ENCODE measurements around the gene ARPIN.
"Not testable (repeated sequence)": the region's sequence is repeated elsewhere in the genome, so short reads cannot be mapped to it uniquely, and the experiment has no call there.

ARPIN gene

DNA sequence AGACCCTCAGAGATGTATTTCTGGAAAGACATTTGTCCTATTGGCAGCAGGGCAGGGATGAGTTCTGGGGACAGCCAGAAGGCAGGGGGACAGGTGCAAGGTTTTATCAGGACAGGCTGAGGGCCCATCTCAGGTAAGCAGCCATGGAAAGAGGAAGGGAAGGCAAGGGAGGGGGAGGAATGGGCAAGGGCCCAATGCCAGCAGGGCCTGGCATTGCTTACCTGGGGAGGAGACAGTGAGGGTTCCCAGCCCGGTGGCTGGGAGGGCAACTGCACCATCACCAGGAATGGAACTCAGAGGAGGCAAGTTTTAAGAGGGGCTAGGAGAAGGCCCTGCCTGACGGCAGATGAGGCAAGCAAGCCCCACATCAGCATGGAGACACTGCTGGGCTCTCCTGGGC, 3.1 kb downstream of the ARPIN start:
- peak in 1 of 2 experiments; percentile 1 for DNase-seq

DNA sequence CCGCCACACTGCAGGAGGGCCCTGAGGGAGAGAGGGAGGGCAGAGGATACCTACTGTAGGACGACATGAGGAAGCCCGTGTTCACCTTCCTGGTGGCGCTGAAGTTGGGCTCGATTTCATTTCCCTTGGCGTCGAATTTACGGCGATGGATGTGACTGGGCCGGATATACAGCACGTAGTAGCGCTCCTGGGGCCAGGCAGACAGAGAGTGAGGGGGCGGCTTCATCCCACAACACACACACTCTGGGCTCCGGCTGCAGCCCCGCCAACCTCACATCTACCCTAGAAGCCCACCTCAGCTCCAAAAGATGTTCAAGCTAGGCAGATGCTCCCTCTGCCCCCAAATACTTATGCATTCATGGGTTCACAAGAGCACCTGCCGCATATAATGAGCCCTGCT, 4.5 kb downstream of the ARPIN start:
- DNase-seq = no peak

DNA sequence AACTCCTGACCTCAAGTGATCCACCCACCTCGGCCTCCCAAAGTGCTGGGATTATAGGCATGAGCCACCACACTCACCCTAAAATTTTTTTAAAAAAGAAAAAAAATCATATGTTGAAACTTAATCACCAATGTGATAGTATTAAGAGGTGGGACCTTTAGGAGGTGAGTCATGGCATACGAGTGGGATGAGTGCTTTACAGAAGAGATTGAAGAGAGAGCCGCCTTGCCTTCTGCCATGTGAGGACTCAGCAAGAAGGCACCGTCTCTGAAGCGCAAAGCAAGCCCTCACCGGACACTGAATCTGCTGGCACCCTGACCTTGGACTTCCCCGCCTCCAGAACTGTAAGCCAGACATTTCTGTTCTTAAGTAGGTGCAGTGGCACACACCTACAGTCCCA, 5.5 kb downstream of the ARPIN start:
- no peak for DNase-seq

DNA sequence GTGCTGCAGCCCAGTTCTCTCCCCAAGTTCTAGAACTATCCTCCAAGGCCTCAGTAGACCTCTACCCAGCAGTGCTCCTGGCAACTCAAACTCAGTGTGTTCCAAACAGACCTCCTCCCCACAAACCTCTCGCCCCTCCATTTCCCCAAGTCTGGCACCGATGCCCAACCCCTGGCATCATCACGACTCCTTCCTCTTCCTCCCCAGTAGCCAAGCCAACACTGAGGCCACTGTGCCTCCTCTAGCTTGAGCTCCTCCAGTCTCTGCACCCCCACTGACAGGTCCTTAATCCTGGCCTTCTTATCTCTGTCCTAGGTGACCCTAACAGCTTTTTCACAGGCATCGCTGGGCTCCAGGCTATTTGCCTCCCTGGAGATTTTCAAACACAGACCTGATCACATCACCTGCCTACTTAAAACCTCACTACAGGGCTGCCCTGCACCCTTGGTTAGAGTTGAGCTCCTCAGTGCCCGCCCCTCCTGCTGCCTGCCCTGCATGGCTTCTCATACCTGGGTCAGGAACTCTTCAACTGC, 6.8 kb downstream of the ARPIN start:
- no peak for DNase-seq

DNA sequence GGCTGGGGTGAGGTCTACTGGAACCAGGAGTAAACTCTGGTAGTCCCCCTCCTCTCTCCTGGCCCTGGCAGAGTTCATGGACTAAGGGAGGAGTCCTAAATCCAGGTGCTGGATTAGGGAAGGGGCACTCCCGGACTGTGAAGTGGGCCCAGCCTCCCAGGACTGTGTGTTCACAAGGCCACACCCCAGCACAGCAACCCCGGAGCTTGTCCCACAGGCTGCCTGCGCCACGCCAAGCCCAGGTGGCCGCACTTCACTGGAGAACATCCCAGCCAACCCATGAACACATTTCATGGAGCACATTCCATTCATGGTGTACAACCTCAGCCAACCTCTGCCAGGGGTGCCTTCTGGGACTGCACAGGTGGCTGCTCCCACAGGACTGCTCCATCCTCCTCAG, 8.2 kb downstream of the ARPIN start:
- DNase-seq = no peak

DNA sequence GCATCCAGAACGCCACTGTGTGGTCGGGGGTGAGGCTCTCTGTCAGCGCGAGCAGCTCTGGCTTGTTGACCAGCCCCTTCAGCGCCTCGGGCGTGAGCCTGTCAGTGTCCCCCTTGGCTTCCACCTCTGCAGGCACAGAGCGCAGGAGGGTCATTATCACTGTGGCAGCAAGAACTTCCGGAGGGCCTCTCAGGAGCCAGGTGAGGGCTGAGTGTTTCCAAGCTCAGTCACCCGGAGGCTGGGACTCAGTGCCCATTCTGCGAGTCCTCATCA, 9.0 kb downstream of the ARPIN start:
- no peak for DNase-seq

DNA sequence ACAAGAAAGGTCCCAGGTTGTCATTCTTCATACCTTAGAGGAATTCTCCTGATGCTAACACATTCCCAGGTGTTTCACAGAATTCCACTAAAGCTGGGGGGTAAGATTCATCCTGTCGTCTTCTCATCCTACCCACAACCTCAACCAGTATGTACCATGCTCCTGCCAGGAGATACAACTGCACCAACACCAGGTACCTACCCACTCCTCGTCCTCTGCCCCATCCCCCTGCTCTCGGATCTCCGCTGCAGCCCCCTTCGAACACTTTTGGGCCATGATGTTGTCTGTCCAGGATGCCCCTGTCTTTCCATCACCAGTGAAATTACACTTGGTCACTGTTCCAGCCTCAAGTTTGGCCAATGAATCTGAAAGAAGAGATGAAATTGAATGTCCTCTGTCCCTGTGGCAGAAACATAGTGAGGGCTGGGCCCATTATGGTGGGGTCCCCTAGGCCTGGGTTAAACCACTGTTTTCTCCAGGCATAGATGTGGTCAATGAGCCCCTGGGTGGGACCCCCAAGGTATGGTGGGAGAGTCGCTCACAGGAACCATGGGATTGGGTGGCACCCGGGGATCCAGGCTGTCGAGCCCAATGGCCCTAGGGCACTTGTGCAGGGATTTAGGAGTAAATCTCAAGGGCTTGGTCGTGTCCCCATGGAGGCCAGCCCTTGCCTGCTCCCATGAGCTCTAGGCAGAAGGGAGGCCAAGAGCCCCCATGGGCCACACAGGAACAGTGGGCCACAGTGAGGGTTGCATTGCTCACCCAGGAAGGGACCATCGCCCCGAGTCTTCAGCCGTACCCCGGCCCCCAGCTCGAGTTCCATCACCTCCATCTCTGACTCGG, 9.5 kb downstream of the ARPIN start:
- DNase-seq = no peak

DNA sequence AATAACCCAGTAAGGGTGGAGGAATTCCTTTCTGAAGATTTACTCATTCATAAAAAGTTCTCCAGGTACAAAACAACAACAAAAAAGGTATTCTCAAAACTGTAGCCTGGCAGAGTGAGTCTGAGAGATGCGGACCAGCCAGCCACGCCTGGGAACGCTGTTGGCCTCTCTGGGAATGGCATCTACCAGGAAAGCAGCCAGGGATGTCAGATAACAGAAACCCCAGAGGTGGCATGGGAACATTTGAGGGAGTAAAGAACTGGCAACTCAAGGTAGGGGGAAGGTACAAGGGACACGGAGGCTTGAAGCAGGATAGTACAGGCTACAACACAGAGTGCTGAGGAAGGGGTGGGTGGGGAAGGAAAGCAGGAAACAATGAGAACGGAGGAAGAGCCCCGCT, 11.9 kb downstream of the ARPIN start:
- no peak for DNase-seq

DNA sequence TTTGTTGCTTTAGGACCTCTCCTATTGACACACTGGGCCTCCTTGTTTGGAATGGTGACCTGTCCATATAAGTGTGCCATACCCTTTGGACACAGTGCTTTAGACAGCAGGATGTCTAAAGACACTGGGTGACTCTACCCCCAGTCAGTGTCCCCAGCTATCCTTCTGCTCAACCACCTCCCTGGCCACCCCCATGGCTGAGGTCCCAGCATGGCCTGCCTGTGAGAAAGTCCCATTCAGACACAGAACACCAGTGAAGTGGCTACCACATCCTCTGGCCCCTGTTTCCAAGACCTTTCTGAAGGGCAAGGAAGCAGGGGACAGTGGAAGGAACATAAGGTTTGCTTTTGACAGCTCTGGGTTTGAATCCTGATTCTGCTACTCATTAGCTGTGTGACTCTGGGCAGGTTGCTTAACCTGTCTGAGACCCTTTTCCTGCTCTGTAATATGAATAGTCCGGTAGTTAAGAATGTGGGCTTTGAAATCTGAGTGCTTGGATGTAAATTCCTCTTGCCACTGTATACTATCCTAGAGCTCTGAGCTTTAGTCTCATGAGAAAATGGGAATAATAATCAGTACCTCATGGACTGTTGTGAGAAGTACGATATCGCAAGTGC, 12.7 kb downstream of the ARPIN start:
- no peak for DNase-seq

DNA sequence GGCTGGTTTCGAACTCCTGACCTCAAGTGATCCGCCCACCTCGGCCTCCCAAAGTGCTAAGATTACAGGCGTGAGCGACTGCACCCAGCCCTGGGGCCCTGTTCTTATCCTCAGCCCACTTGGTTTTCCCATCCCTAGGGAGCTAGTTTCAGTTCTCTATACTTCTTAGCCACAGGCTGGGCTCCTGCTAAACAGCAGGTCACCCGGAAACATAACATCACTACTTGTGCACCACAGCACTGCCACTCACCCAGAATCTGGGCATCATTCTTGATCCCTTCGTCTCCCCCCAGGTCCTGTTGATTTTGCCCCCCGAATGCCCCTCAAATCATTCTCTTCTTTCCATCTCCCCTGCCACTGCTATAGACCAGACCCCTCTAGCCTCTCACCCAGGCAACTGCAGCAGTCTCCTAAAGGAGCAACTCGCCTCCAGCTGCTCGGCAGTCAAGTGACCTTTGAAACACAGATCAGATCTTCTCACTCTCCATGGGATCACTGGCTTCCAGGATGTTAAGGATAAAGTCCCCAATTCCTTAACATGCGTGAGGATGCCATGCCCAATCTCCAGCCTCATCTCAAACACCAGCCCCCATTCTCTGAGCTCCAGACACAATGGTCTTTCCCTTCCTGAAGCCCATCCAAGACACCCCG, 13.3 kb downstream of the ARPIN start:
- DNase-seq = no peak

DNA sequence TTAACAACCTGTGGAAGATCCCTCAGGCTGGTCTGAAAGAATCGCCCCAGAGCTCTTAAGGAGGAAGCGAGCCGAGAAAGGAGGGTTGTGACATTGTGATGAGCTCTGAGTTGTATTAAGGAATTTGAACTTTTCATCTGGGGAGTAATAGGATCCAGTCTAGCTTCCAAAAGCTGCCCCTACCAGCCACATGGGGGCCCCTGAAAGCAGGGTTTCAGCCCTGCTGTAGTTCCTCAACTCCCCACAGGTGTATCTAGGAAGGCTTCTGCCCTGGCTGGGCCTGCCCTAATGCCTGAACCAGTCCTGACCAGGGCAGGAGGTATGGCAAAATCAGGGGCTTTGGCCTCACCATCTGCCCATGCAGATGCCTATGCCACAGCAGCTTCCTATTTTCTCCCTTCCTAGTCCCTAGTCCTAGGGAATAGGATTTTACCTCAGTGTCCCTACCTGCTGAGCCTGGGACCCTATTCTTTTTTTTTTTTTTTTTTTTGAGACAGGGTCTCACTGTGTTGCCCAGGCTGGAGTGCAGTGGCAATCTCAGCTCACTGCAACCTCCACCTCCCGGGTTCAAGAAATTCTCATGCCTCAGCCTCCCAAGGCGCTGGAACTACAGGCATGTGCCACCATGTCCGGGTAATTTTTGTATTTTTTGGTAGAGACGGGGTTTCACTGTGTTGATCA, 14.0 kb downstream of the ARPIN start:
- peak; percentile 41 to 63 for DNase-seq

DNA sequence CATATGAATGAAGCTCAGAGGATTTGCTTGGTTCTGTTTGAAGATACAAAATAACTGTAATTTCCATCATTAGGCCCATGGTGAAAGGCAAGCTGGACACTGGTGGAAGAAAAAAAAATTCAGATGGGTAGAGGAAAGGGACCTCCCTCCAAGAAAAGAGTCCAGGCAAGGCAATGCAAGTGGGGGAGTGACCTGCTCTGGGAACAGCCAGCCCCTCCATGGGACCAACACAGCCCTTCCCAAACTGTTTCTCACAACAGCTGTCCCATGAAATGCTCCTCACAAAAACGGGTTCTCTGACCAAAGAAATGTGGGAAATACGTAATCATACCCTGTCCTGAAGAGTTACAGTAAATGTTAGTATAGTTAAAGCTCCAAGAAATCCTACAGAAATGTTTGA, 14.6 kb downstream of the ARPIN start:
- DNase-seq = no peak

DNA sequence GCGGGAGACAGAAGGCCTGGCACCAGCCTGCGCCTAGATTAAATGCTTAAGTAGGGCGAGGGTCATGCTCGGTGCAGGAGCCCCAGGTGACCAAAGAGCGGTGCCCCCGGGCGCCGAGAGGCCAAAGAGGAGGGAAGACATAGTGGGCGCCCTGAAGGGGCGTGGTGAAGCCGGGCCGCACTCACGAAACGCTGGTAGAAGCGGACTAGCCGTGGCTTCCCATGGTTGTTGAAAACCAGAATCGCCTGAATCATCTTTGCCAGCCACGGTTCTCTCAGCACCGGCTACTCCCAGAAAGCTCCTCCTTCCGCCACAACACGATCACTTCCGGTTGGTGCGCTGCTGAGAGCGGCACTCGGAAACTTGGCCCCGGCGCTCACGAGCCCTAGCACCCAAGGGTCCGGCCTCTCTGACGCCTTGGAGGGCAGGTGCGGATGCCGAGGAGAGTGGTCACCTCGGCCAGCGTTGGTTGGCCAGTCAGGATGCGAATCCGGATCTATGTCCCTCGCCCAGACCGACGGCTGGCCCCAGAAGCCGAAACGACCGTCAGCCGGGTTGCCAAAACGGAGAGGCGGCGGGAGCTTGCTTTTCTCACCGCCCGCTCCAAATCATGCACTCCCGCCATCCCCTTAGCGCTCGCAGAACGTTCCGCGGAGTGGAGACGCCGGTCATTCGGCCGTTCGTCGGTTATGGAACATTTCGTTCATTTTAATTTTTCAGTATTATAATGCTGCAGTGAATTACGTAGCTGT, 18.9 kb downstream of the ARPIN start, which contains the start of gene AP3S2:
TSS of gene AP3S2 (minus strand) at position 299 of the 752 bp plus-strand sequence. CDS start at position 254, 45 bp downstream.
- DNase-seq = peak; percentile 91 to 95

DNA sequence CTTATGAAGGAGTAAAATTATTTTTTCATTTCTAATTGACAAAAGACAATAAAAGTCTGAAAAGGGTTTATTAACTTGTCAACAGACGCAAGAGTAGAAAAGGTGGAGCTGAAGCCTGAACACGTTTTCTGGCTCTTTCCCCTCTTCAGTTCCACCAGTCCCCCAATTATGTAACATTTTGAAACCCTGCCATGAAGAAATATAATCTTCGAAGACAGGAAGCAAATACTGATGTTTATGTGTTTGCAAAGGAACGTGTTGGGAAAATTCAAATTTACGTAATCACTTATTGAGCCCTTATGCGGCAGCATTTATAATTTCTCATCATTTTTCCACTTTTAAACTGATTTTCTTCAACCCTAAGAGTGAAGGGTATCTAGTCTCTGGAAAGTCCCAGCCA, 19.7 kb downstream of the ARPIN start:
- DNase-seq = no peak

DNA sequence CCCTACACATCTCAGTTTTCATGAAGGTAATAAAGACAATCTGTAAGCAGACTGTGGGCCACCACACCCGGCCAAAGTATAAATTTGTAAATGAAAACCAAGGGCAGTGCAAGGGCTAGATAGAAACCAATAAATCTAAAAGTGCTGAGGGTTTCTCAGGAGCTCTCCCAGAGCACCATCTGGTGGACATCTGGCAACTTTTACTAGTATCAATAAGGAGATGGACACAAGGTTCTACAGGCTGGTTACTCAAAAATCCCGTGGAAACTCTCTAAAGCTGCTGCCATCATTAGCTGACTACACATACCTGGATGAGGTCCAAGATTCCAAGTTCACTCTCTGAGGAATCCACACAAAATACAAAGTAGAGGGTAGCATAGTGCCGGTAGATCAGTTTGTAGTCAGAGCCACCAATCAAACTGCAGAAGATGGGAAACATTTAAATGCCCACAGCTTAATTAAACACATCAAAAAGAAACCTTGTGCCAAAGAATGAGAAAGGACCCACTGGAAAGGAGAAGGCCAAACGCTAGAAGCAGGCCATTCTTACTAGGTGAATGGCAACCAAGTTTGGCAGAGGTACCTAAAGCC, 24.4 kb downstream of the ARPIN start:
- peak in 1 of 2 experiments; percentile 14 for DNase-seq

DNA sequence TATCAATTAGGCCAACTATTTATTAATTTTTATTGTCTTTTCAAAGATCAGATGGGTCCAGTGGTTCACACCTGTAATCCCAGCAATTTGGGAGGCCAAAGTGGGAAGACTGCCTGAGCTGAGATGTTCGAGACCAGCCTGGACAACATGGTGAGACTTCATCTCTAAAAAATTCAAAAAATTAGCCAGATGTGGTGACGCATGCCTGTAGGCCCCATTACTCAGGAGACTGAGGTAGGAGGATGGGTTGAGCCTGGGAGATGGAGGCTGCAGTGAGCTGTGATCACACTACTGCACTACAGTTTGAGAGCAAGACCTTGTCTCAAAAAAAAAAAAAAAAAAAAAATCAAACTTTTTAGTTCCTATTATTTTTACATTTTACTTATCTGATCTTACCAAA, 27.1 kb downstream of the ARPIN start:
- DNase-seq = no peak

DNA sequence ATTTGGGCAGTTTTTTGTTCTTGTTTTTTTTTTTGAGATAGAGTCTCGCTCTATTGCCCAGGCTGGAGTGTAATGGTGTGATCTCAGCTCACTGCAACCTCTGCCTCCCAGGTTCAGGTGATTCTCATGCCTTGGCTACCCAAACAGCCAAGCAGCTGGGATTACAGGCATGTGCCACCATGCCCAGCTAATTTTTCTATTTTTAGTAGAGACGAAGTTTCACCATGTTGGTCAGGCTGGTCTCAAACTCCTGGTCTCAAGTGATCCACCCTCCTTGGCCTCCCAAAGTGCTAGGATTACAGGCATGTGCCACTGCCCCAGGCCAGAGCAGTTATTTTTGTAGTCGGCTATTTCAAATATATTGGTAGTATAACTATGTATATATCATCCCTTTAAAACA, 27.6 kb downstream of the ARPIN start:
- not testable (repeated sequence) for DNase-seq

DNA sequence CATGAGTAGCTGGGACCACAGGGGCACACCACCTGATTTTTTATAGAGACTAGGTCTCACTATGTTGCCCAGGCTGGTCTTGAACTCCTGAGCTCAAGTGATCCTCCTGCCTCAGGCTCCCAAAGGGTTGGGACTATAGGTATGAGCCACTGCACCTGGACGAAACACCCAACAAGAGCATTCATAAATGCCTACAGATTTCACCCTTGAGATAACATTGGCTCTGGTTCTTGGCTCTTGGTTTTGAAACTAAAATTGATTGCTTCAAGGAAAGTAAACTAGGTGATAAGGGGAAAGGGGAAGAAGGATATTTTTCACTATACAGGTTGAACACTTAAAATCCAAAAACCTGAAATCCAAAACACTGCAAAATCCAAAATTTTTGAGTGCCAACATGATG, 29.2 kb downstream of the ARPIN start:
- DNase-seq = no peak

DNA sequence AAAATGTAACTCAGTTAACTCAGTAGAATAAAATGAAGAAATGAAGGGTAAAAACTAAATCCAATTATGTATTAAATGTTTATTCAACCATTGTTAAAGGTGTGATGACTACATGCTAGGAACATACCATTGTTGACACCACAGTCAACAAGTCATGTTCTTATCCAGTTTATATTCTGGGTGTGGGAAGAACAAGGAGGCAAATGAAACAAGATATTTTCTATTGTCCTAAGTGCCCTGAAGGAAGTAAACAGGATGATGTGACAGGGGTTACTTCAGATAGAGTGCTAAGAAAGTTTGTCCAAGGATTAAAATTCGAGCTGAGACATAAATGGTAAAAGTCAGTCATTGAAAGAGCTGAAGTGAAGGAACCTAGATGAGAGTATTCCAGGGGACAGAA, 32.0 kb downstream of the ARPIN start:
- no peak for DNase-seq

DNA sequence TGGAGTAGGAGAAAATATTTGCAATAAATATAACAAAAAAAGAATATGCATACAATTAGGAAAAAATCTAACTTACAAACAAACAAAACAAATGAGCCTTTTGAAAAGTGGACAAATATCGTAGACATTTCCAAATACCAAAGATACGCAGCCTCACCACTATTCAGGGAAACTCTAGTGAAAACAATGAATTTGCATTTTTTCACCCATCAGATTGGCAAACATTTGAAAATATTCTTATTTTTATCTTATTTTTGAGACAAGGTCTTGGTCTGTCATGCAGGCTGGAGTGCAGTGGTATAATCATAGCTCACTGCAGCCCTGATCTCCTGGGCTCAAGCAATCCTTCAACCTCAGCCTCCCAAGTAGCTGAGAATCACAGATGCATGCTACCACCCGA, 34.4 kb downstream of the ARPIN start:
- no peak for DNase-seq

DNA sequence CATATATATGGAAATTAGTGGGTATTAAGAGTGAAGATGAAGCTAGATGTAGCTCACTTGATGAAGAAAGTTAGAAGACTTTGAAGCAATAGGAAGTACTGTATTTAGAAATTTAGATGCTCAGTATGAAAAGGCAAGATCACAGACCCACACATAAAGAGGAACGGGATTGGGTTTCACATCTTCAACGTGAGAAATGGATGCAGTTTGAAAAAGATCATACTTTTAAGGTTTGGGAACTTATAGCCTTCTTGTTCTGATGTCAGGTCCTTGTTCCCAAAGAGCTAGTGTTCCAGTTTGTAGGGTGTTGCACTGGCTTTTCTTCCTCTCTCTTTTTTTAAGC, 35.7 kb downstream of the ARPIN start:
- DNase-seq = no peak

DNA sequence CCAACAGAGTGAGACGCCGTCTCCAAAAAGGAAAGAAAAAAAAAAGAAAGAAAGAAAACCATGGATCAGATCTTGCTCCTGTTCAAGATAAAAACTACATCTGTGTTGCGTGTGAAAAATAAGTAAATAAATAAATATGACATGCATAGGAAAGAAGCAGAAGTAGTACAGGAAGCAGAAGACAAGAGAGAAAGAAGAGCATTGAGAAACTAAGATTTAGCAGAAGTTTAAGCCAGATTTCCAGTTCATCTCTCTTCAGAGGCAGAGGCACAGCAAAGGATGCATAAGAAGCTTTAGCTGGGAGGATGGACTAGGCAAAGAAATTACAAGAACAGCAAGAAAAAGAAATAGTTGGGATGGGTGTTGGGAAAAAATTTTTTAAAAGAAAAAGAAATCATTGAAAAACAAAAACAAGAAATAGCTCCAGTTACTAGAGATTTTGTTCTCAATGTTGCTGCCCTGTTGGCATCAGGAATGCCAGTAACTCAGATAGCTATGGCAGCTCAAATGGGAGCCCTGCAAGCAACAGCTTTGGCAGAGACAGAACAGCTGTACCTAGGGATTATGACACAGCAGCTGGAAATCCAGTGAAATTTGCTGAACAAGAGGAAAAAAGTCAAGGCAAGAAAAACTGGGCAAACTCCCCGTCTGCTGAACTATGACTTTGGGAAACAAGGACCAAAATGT, 36.2 kb downstream of the ARPIN start:
- no peak for DNase-seq

Data from NCI-H2081 (cell line).